Measurements from ENCODE around the gene ACACA.

ACACA gene

GRCh38 chr17:37060094-37060493 is 346.5 kb downstream of the ACACA start:
- no peak for DNase-seq

- DNase-seq: no peak
These were observed 347.1 kb downstream of the ACACA start for GRCh38 chr17:37059493-37059892.

DNA sequence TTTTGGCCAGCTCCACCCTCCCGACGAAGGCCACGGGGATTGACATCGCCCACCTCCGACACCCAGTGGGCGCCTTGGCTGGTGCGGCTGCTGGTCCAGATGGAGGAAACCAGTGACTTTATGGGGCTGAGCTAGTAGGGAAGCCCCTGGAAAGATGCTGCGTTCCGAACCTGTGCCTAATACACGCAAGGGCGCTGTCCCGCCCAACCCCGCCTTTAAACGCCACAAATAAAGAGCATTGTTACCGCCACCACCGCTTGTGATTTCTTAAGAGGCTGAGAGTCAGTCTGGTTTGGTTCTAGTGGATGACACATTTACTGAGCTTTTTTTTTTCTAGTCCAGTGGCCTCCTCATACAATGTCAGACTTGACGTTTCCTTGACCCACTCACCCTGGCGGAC is 350.0 kb downstream of the ACACA start:
- no peak for DNase-seq

DNA sequence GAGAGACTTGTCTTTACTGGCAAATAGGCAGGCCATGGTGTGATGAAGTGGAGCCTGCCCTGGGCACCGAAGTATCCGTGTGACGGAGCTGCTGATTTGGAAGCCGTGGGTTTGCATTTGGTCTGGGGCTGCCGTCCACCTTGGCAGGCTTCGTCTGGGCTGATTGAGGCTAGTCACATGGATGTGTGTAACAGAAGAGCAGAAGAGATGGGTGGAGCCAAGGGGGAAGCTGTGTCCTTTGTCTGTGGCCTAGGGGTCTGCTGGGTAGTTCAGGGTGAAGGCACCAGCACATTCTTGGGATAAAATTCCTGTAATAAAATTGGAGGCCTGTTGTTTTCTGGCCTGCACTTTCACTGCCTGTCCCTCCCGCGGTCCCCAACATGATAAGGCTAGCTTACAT is 351.7 kb downstream of the ACACA start:
- DNase-seq: no peak

DNA sequence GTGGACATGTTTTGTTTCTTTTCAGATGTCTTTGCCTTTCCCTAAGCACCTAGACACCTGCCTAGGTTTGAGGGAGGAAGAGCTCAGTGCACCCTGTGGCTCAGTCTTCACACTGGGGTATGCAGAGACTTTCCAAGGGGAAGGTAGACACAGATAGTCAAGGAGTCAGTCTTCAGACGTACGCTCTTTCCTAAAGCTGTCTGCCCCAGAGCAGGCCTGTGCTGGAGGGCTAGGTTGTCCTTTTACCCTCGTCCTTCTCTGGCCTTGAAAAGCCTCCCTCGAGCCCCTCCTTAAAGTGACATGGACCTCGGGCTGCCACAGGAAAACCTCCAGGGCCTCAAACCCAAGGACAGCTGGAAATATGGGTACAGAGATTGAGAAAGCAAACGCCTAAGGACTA is 354.2 kb downstream of the ACACA start:
- DNase-seq: no peak

GRCh38 chr17:37051833-37052232 is 354.8 kb downstream of the ACACA start:
- DNase-seq: no peak

DNA sequence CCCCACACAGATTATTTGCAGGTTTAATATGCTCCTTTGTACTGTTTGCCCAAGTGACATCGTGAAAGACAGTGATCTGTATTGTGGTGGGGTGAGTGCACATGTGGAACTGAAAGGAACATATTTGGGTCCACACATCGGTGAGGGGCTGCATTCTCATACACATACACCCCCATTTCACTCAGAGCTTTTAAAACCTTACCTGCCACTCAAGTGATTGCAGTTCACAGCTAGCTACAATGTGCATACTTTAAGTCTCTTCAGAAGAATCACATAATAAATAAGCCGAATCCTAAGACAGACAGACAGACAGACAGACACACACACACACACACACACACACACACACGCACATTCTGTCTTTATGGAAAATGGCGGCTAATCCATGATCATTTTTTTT is 355.3 kb downstream of the ACACA start:
- no peak for DNase-seq

DNA sequence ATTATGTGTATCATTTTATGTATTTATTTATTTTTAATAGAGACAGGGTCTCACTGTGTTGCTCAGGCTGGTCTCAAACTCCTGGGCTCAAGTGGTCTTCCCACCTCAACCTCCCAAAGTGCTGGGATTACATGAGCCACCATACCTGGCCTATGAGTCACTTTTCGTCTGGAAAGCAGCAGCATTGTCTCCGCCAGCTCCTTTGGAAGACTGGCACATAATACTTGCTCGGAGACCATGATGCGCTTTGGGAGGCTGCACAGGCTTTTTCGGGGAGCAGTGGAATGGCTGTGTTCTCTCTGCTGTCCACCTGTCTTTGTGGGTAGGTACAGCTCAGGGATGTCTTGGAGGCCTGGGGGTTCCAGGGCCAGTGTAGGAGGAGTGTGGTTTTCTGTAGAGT is 355.7 kb downstream of the ACACA start:
- no peak for DNase-seq

GRCh38 chr17:37048811-37049210 is 357.8 kb downstream of the ACACA start:
- no peak for DNase-seq

- DNase-seq: peak; percentile 83 to 88
These were observed 359.0 kb downstream of the ACACA start for GRCh38 chr17:37047631-37048104.

GRCh38 chr17:37045351-37045922 is 361.2 kb downstream of the ACACA start:
- DNase-seq: no peak

GRCh38 chr17:37043201-37043600 is 363.4 kb downstream of the ACACA start:
- no peak for DNase-seq

DNA sequence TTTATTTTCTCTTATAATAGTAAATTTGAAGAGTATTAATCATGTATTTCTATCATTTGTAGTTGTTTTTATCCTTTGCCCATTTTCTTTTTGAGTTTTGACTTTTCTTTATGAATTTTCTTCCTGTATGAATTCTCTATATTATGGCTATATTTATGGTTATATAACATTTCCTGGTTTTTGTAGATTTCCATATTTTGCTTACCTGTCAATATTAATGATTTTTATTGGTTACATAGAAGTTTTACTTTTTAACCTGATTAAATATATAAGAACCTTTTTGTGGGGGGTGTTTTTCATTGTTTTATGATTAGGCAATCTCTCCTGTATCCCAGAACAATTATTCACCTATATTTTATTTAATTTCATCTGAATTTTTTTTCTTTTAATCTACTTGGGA is 364.7 kb downstream of the ACACA start:
- DNase-seq: no peak

DNA sequence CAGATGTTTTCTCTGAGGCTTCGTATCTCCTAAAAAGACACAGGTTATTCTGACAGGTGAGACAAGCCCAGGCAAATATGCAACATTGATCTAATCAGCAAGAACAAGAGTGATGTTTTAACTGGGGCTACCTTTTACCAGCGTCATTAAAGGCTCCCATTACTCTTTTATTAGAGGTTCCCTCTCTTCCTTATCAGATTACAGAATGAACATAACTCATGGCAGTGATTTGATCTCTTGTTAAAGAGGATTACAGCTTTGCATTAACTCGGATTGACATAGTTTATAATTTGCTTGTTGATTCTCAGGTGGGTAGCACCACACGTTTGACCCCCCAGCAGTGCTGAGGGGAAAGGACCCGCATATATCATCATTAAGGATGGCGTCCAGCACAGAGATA is 367.4 kb downstream of the ACACA start:
- DNase-seq: no peak

DNA sequence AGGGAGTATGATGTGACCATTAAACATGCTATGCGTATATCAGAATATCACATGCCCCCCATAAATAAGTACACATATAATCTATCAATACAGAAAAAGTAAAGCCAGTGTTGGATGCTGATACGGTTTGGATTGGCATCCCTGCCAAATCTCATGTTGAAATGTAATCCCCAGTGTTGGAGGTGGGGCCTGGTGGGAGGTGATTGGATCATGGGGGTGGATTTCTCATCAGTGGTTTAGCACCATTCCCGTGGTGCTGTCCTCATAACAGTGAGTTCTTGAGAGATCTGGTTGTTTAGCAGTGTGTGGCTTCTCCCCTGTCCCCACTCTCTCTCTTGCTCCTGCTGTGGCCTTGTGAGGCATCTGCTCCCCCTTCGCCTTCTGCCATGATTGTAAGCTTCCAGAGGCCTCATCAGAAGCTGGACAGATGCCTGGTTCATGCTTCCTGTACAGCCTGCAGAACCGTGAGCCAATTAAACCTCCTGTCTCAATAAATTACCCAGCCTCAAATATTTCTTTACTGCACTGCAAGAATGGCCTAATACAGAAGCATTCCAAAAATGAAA is 369.0 kb downstream of the ACACA start:
- DNase-seq: no peak

Measured in activated CD4-positive, alpha-beta T cell treated with anti-CD3 and anti-CD28 coated beads, Interleukin-2, amount 50 U/mL, for 48 hours (primary cell).